K562 (cell line): ENCODE measurements around the gene PRDM16.

Source experiments
- CHD7 ChIP-seq: fragments of 200-600 bp; sonication (generic); IDR thresholded peaks from one replicate; pipeline ENCODE4 v1.6.1; 2012; ENCODE audit warnings: mild to moderate bottlenecking, low read depth, low read length, inconsistent platforms
- EZH2 ChIP-seq: IDR thresholded peaks from 2 replicates; pipeline ENCODE4 v1.6.1; 2012; ENCODE audit warnings: low read depth, mild to moderate bottlenecking, inconsistent platforms, low read length, borderline replicate concordance
- FIP1L1 ChIP-seq: fragments of 200-400 bp; formaldehyde crosslinking; IDR thresholded peaks from 2 replicates; pipeline ENCODE4 v1.6.1; 2018; ENCODE audit warnings: mild to moderate bottlenecking, low read depth, low read length; ENCODE audit not compliant: poor library complexity, severe bottlenecking
- MAFF ChIP-seq: IDR thresholded peaks from 2 replicates; pipeline ENCODE4 v1.6.1; 2012; ENCODE audit warnings: low read length, improper control_type of control experiment
- TBL1XR1 ChIP-seq, 2 experiments: IDR thresholded peaks; 2 replicates each; pipeline ENCODE4 v1.6.1; 2012; ENCODE audit warnings: improper control_type of control experiment in 2 of 2, low read length in 2 of 2, mild to moderate bottlenecking in 1 of 2
- TF ChIP-seq, protein P1 (sequence below), 3 experiments: IDR thresholded peaks in 2 of 3; conservative IDR thresholded peaks in 1 of 3; 2 replicates each; pipeline ENCODE4 v1.5.1; 2011 to 2012; ENCODE audit warnings: low read length in 3 of 3, mild to moderate bottlenecking in 3 of 3, control low read depth in 2 of 3, improper control_type of control experiment in 1 of 3, inconsistent platforms in 1 of 3, low read depth in 1 of 3, mixed read lengths in 1 of 3, moderate library complexity in 1 of 3; ENCODE audit not compliant: insufficient read depth in 2 of 3

DNA sequence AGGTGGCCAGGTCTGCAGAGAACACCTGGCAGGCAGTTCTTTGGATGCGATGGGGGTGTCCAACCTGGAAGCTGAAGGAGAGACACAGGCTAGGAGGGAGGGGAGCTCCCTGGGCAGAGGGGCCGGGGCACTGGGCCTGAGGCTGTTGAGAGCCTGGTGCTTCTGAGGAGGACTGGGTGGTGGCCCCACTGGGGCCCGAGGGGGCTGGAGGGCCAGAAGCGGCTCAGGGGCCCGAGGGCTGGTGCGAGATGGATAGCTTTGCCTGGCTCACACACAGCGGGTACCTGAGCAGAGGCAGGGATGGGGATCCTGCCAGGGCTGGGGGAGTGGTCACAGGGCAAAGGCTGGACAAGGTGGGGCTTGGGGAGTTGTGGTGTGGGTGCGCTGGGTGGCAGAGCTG, 37.2 kb downstream of the PRDM16 start:
- TF ChIP-seq, protein P1, sequence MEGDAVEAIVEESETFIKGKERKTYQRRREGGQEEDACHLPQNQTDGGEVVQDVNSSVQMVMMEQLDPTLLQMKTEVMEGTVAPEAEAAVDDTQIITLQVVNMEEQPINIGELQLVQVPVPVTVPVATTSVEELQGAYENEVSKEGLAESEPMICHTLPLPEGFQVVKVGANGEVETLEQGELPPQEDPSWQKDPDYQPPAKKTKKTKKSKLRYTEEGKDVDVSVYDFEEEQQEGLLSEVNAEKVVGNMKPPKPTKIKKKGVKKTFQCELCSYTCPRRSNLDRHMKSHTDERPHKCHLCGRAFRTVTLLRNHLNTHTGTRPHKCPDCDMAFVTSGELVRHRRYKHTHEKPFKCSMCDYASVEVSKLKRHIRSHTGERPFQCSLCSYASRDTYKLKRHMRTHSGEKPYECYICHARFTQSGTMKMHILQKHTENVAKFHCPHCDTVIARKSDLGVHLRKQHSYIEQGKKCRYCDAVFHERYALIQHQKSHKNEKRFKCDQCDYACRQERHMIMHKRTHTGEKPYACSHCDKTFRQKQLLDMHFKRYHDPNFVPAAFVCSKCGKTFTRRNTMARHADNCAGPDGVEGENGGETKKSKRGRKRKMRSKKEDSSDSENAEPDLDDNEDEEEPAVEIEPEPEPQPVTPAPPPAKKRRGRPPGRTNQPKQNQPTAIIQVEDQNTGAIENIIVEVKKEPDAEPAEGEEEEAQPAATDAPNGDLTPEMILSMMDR (IDR thresholded peaks at IDR 0.05 in 2 of 3, conservative IDR thresholded peaks at IDR 0.05 in 1 of 3; ENCODE audit: insufficient read depth in 2 of 3, low read depth in 1 of 3, low read length in 3 of 3), result no peak
- TF ChIP-seq CHD7 (no peak), FIP1L1 (no peak), EZH2 (no peak), TBL1XR1 (IDR thresholded peaks at IDR 0.05; ENCODE audit: low read length in 2 of 2) (no peak), MAFF (no peak)
